Ishikawa (cell line): ENCODE results near the gene PPP1R16B.

Experiments
- CEBPB ChIP-seq: IDR thresholded peaks from 2 replicates; pipeline ENCODE4 v1.6.1; 2012
- CREB1 ChIP-seq: IDR thresholded peaks from 2 replicates; pipeline ENCODE4 v1.6.1; 2012; ENCODE audit warnings: low read depth
- EGR1 ChIP-seq: IDR thresholded peaks from 2 replicates; pipeline ENCODE4 v1.6.1; 2012
- EP300 ChIP-seq: IDR thresholded peaks from 2 replicates; pipeline ENCODE4 v1.6.1; 2012; ENCODE audit warnings: borderline replicate concordance
- FOXM1 ChIP-seq: IDR thresholded peaks from 2 replicates; pipeline ENCODE4 v1.6.1; 2012; ENCODE audit warnings: low read depth, borderline replicate concordance
- MAX ChIP-seq: IDR thresholded peaks from 2 replicates; pipeline ENCODE4 v1.6.1; 2012
- NFIC ChIP-seq: IDR thresholded peaks from 2 replicates; pipeline ENCODE4 v1.6.1; 2012
- RAD21 ChIP-seq: IDR thresholded peaks from 2 replicates; pipeline ENCODE4 v1.6.1; 2012; ENCODE audit warnings: low read depth
- REST ChIP-seq: IDR thresholded peaks from 2 replicates; pipeline ENCODE4 v1.6.1; 2012; ENCODE audit warnings: low read depth, mild to moderate bottlenecking
- TAF1 ChIP-seq: IDR thresholded peaks from 2 replicates; pipeline ENCODE4 v1.6.1; 2012; ENCODE audit warnings: low read depth, mild to moderate bottlenecking
- TCF12 ChIP-seq: IDR thresholded peaks from 2 replicates; pipeline ENCODE4 v1.6.1; 2012; ENCODE audit warnings: low read depth
- TEAD4 ChIP-seq: IDR thresholded peaks from 2 replicates; pipeline ENCODE4 v1.6.1; 2012
- YY1 ChIP-seq: IDR thresholded peaks from 2 replicates; pipeline ENCODE4 v1.6.1; 2012; ENCODE audit warnings: low read depth

GRCh38 chr20:38831995-38832620, 26.6 kb downstream of the PPP1R16B start:
- TF ChIP-seq MAX (no peak), NFIC (no peak), TAF1 (no peak), EGR1 (no peak), REST (no peak), TCF12 (no peak), RAD21 (no peak), EP300 (no peak), CEBPB (no peak), CREB1 (no peak), YY1 (no peak), TEAD4 (no peak), FOXM1 (no peak)
